ENCODE data around the gene LONRF2. TPM values are rescaled to one million over a fixed set of nuclear protein-coding genes. Genes with fewer than 3 reads are reported as not detected.

Gene LONRF2
- total RNA-seq, 2 experiments from 2014 or later = 0.06 to 0.08 TPM

DNA sequence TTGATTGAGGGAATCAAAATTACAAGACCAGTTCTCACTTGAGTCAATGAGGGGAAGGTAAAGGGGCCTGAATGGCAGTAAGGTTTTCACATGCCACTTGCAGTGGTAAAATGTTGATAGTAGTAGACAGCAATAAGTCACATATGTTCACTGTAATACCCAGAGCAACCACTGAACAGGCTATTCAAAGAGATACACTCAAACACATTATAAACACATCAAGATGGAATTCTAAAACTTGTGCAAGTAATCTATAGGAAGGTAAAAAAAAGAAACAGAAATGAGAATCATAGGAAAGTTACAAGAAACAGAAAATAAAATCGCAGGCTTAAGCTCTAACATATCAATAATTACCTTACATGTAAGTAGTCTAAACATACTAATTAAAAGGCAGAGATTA is 93.3 kb downstream of the LONRF2 start:
- H3K27ac Mint-ChIP-seq = no peak overlapping the region
- intact Hi-C loops (cut with DNase I, micrococcal nuclease) = no loop called here

DNA sequence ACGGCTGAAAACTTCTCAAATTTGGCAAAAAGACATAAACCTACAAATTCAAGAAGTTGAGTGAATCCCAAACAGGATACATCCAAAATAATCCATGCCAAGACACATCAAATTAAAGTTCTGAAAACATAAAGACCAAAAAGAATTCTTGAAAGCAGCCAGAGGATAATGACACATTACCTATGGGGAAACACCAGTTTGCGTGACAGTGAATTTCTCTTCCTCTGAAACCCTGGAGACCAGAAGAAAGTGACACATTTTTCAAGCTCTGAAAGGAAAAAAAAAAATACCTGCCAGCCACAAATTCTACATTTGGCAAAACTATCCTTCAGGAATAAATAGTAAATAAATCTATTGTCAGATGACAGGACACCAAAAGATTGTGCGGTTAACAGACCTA is 93.9 kb downstream of the LONRF2 start:
- Mint-ChIP-seq H3K27me3 (peaks cover 7% of the 10 kb centered on the region), H3K36me3 (ENCODE audit: low read depth) (no peaks in the 10 kb centered on the region), H3K4me1 (ENCODE audit: low read depth) (no peaks in the 10 kb centered on the region), H3K27ac (no peak overlapping the region), H3K9me3 (no peaks in the 10 kb centered on the region), H3K4me3 (no peak overlapping the region)
- DNase-seq (no peak), ATAC-seq (ENCODE audit: poor library complexity) (no peak)
- intact Hi-C loops (cut with DNase I, micrococcal nuclease) = no loop called here
- H3K9me3 ChIP-seq (ENCODE audit: control insufficient read depth in 1 of 2, insufficient read depth in 1 of 2, low read length in 2 of 2) = no peaks in the 10 kb centered on the region
- H3K27ac ChIP-seq (ENCODE audit: low read depth in 1 of 2, low read length in 2 of 2) = no peak overlapping the region
- no peak overlapping the region for H3K4me3 ChIP-seq (ENCODE audit: low read length)
- POLR2A ChIA-PET = no interaction called here
- H3K4me1 ChIP-seq (ENCODE audit: insufficient read depth, low read length) = no peaks in the 10 kb centered on the region
- no peaks in the 10 kb centered on the region for H3K27me3 ChIP-seq (ENCODE audit: control insufficient read depth in 1 of 2, insufficient read depth in 2 of 2, low read length in 2 of 2)
- CTCF ChIA-PET = no interaction called here
- TF ChIP-seq, protein P1, sequence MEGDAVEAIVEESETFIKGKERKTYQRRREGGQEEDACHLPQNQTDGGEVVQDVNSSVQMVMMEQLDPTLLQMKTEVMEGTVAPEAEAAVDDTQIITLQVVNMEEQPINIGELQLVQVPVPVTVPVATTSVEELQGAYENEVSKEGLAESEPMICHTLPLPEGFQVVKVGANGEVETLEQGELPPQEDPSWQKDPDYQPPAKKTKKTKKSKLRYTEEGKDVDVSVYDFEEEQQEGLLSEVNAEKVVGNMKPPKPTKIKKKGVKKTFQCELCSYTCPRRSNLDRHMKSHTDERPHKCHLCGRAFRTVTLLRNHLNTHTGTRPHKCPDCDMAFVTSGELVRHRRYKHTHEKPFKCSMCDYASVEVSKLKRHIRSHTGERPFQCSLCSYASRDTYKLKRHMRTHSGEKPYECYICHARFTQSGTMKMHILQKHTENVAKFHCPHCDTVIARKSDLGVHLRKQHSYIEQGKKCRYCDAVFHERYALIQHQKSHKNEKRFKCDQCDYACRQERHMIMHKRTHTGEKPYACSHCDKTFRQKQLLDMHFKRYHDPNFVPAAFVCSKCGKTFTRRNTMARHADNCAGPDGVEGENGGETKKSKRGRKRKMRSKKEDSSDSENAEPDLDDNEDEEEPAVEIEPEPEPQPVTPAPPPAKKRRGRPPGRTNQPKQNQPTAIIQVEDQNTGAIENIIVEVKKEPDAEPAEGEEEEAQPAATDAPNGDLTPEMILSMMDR (IDR thresholded peaks at IDR 0.05) = no peak
- no peaks in the 10 kb centered on the region for H3K36me3 ChIP-seq (ENCODE audit: insufficient read depth, low read length)

More for the DNA sequence above, 93.3 kb downstream of the LONRF2 start:
- POLR2A ChIA-PET = no interaction called here
- Histone ChIP-seq H3K4me1 (ENCODE audit: insufficient read depth, low read length) (no peaks in the 10 kb centered on the region), H3K36me3 (ENCODE audit: insufficient read depth, low read length) (no peaks in the 10 kb centered on the region), H3K9me3 (ENCODE audit: control insufficient read depth in 1 of 2, insufficient read depth in 1 of 2, low read length in 2 of 2) (no peaks in the 10 kb centered on the region), H3K4me3 (ENCODE audit: low read length) (no peak overlapping the region), H3K27ac (ENCODE audit: low read depth in 1 of 2, low read length in 2 of 2) (no peak overlapping the region), H3K27me3 (ENCODE audit: control insufficient read depth in 1 of 2, insufficient read depth in 2 of 2, low read length in 2 of 2) (no peaks in the 10 kb centered on the region)
- no peak for ATAC-seq (ENCODE audit: poor library complexity)
- TF ChIP-seq, protein P1 (IDR thresholded peaks at IDR 0.05) = no peak
- Mint-ChIP-seq H3K4me1 (ENCODE audit: low read depth) (peaks cover 1% of the 10 kb centered on the region), H3K36me3 (ENCODE audit: low read depth) (no peaks in the 10 kb centered on the region), H3K27me3 (peaks cover 7% of the 10 kb centered on the region), H3K9me3 (no peaks in the 10 kb centered on the region), H3K4me3 (no peak overlapping the region)
- CTCF ChIA-PET = no interaction called here
- DNase-seq = no peak

DNA sequence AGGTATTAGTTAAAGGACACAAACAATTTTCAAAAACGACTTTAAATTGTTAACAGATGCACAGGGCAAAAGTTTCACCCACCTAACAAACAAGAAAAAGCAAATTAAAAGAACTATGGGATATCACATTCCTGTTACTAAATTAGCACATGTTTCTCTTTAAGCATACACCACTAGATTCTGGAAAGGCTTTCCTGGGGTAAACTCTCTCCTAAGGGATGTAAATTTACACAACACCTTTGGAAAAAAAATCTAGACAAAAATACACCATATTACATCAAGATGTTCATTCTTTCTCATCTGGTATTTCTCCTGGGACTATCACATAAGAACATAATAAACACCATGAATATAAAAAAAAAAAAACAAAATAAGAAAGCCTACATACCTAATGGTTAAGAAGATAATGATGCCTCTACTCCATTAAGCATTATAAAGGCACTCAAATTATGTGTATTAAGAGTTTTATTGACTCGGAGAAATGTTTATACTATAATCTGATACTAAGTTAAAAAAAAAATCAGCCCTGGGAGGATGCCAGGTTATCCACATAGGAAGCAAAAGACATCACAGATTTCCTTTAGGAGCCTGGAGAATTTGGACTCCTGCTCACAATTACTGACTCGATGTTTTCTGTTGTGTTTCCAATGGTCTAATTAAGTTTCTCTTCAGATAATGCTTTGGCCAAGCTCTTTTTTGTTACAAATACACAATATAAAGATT is 97.2 kb downstream of the LONRF2 start:
- Histone ChIP-seq H3K27me3 (ENCODE audit: control insufficient read depth in 1 of 2, insufficient read depth in 2 of 2, low read length in 2 of 2) (no peaks in the 10 kb centered on the region), H3K36me3 (ENCODE audit: insufficient read depth, low read length) (no peaks in the 10 kb centered on the region), H3K27ac (ENCODE audit: low read depth in 1 of 2, low read length in 2 of 2) (no peak overlapping the region), H3K4me3 (ENCODE audit: low read length) (no peak overlapping the region), H3K4me1 (ENCODE audit: insufficient read depth, low read length) (peaks cover 1% of the 10 kb centered on the region), H3K9me3 (ENCODE audit: control insufficient read depth in 1 of 2, insufficient read depth in 1 of 2, low read length in 2 of 2) (no peaks in the 10 kb centered on the region)
- H3K4me1 Mint-ChIP-seq (ENCODE audit: low read depth) = no peaks in the 10 kb centered on the region
- DNase-seq (no peak), ATAC-seq (ENCODE audit: poor library complexity) (no peak)
- CTCF ChIA-PET = no interaction called here
- H3K27me3 Mint-ChIP-seq = peaks cover 7% of the 10 kb centered on the region
- no peaks in the 10 kb centered on the region for H3K36me3 Mint-ChIP-seq (ENCODE audit: low read depth)
- H3K27ac Mint-ChIP-seq = no peak overlapping the region
- H3K4me3 Mint-ChIP-seq = no peak overlapping the region
- intact Hi-C loops (cut with DNase I, micrococcal nuclease) = no loop called here
- TF ChIP-seq, protein P1 (IDR thresholded peaks at IDR 0.05) = no peak
- H3K9me3 Mint-ChIP-seq = no peaks in the 10 kb centered on the region
- POLR2A ChIA-PET = no interaction called here

All from CD4-positive, alpha-beta T cell (primary cell).